Smooth muscle cell (in vitro differentiated cells): ENCODE results near the gene MECP2. TPM values are rescaled to one million over a fixed set of nuclear protein-coding genes. Genes with fewer than 3 reads are reported as not detected.

Experiments
- DNase-seq: peaks from one replicate; lab custom pipeline; 2025; ENCODE audit not compliant: unreplicated experiment; lab: John Stamatoyannopoulos, UW
- H2AFZ ChIP-seq: fragments of 200-600 bp; sonication (generic); 2 replicates; pipeline ENCODE4 v1.6.0; 2016; ENCODE audit warnings: antibody characterized with exemption, low read depth, mild to moderate bottlenecking
- H3F3A ChIP-seq: fragments of 200-600 bp; sonication (generic); 2 replicates; pipeline ENCODE4 v1.6.0; 2017; ENCODE audit warnings: antibody characterized with exemption, low read depth
- H3K27ac ChIP-seq: fragments of 200-600 bp; sonication (generic); 2 replicates; pipeline ENCODE4 v1.5.1; 2016; ENCODE audit warnings: low read depth, mild to moderate bottlenecking
- H3K27me3 ChIP-seq: fragments of 200-600 bp; sonication (generic); 2 replicates; pipeline ENCODE4 v1.6.1; 2016; ENCODE audit warnings: low read depth, mild to moderate bottlenecking
- H3K36me3 ChIP-seq: fragments of 200-600 bp; sonication (generic); 2 replicates; pipeline ENCODE4 v1.5.1; 2016; ENCODE audit warnings: low read depth
- H3K4me1 ChIP-seq: fragments of 200-600 bp; sonication (generic); 2 replicates; pipeline ENCODE4 v1.5.1; 2016; ENCODE audit warnings: low read depth
- H3K4me2 ChIP-seq: fragments of 200-600 bp; sonication (generic); 2 replicates; pipeline ENCODE4 v1.6.0; 2016; ENCODE audit warnings: mild to moderate bottlenecking
- H3K4me3 ChIP-seq: fragments of 200-600 bp; sonication (generic); 2 replicates; pipeline ENCODE4 v1.5.1; 2016; ENCODE audit warnings: mild to moderate bottlenecking
- H3K79me2 ChIP-seq: fragments of 200-600 bp; sonication (generic); 2 replicates; pipeline ENCODE4 v1.6.0; 2016; ENCODE audit warnings: low read depth, mild to moderate bottlenecking
- H3K9ac ChIP-seq: fragments of 200-600 bp; sonication (generic); 2 replicates; pipeline ENCODE4 v1.6.0; 2016; ENCODE audit warnings: low read depth
- H3K9me3 ChIP-seq: fragments of 200-600 bp; sonication (generic); replicated peaks from 2 replicates; pipeline ENCODE4 v1.5.1; 2016; ENCODE audit warnings: low read depth
- H4K20me1 ChIP-seq: fragments of 200-600 bp; sonication (generic); 2 replicates; pipeline ENCODE4 v1.6.0; 2016; ENCODE audit warnings: low read depth
- CTCF ChIP-seq: fragments of 200-600 bp; sonication (generic); IDR thresholded peaks from 2 replicates; pipeline ENCODE4 v1.5.1; 2017; ENCODE audit warnings: borderline replicate concordance, mild to moderate bottlenecking, antibody characterized with exemption; ENCODE audit not compliant: insufficient read depth, poor library complexity, severe bottlenecking
- WGBS: methylation state at CpG from one replicate; pipeline ENCODE4 v1.1.7; 2016; ENCODE audit warnings: low lambda C conversion rate; 5-methylcytosine and 5-hydroxymethylcytosine counted together
- polyA plus RNA-seq: library from polyadenylated mRNA; unstranded; fragments of >200 nt; fragmentation: Nextera tagmentation; extraction: Ambion mirVana; gene quantifications from 2 replicates; pipeline ENCODE4 v1.2.1, GENCODE V29; 2016
- total RNA-seq: library from RNA; depleted of rRNA; stranded (reverse); fragments of >200 nt; gene quantifications from 2 replicates; pipeline ENCODE4 v1.2.3, GENCODE V29; 2014

MECP2 gene
- total and polyA plus RNA-seq, 2 experiments from 2014 or later: 11.9 to 13.1 TPM

- WGBS: 73% methylated on average over 7 of the region's 7 CpGs
- no peak overlapping the region for H3K4me3 ChIP-seq
- H3K9me3 ChIP-seq: no peaks in the 10 kb centered on the region
- no peak for TF ChIP-seq CTCF
- no peaks in the 10 kb centered on the region for H3K27me3 ChIP-seq
- no peak overlapping the region for H3K9ac ChIP-seq
- H4K20me1 ChIP-seq: peaks cover 96% of the 10 kb centered on the region
- no peak overlapping the region for H3K4me2 ChIP-seq
- peaks cover 68% of the 10 kb centered on the region for H3K79me2 ChIP-seq
- DNase-seq: no peak
- no peaks in the 10 kb centered on the region for H3F3A ChIP-seq
- H3K36me3 ChIP-seq: no peaks in the 10 kb centered on the region
- no peak overlapping the region for H2AFZ ChIP-seq
- H3K4me1 ChIP-seq: no peaks in the 10 kb centered on the region
- no peak overlapping the region for H3K27ac ChIP-seq
Measured at GRCh38 chrX:154084449-154085300, 12.8 kb downstream of the MECP2 start.

- Histone ChIP-seq H3K9me3 (no peaks in the 10 kb centered on the region), H3K4me1 (no peaks in the 10 kb centered on the region), H3K27ac (no peak overlapping the region), H3K9ac (no peak overlapping the region), H3K4me3 (no peak overlapping the region), H3K36me3 (no peaks in the 10 kb centered on the region), H4K20me1 (peaks cover 93% of the 10 kb centered on the region), H3K27me3 (no peaks in the 10 kb centered on the region), H3K79me2 (peaks cover 65% of the 10 kb centered on the region), H3F3A (no peaks in the 10 kb centered on the region), H2AFZ (no peak overlapping the region), H3K4me2 (no peak overlapping the region)
- 60% methylated on average over 6 of the region's 6 CpGs for WGBS
- DNase-seq: no peak
- no peak for TF ChIP-seq CTCF
Measured at GRCh38 chrX:154083126-154083517, 14.4 kb downstream of the MECP2 start.

GRCh38 chrX:154082396-154083125, 15.0 kb downstream of the MECP2 start:
- H3K9ac ChIP-seq: no peak overlapping the region
- peak overlapping the region; percentile 42 for H3K27ac ChIP-seq
- no peak overlapping the region for H2AFZ ChIP-seq
- peaks cover 65% of the 10 kb centered on the region for H3K79me2 ChIP-seq
- WGBS: 63% methylated on average over 11 of the region's 11 CpGs
- H3K4me1 ChIP-seq: no peaks in the 10 kb centered on the region
- DNase-seq: no peak
- no peaks in the 10 kb centered on the region for H3K27me3 ChIP-seq
- H3K4me2 ChIP-seq: no peak overlapping the region
- no peak for TF ChIP-seq CTCF
- H4K20me1 ChIP-seq: peaks cover 93% of the 10 kb centered on the region
- no peak overlapping the region for H3K4me3 ChIP-seq
- no peaks in the 10 kb centered on the region for H3K36me3 ChIP-seq
- no peaks in the 10 kb centered on the region for H3F3A ChIP-seq
- H3K9me3 ChIP-seq: no peaks in the 10 kb centered on the region
